GM13976 (cell line): ENCODE results near the gene LGALS9C.
"Not testable (repeated sequence)": the region's sequence is repeated elsewhere in the genome, so short reads cannot be mapped to it uniquely, and the experiment has no call there.

Experiments
- DNase-seq: peaks from one replicate; pipeline ENCODE4 v3.0.0; 2012; ENCODE audit warnings: low spot score
- in situ Hi-C: fragments of 300-500 bp; cut with MboI; formaldehyde crosslinking; loops from one replicate; pipeline ENCODE4 v1.12.0; 2022; ENCODE audit warnings: low sequenced_read_pairs, mixed read lengths, inconsistent platforms; ENCODE audit not compliant: unreplicated experiment

LGALS9C gene

DNA sequence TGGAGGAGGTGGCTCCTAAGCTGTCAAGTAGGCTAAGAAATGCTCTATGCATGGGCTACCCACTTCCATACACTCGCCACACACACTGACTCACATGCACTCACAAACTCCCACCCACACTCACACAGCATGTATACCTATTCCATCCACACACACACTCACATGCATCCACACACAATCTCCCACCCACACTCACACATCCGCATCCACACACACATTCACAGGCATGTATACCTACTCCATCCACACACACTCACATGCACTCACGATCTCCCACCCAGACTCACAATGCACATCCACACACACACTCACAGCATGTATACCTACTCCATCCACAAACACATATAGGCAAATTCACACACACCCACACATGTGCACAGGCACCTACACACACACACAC lies 32.1 kb downstream of the LGALS9C start:
- DNase-seq: not testable (repeated sequence)

DNA sequence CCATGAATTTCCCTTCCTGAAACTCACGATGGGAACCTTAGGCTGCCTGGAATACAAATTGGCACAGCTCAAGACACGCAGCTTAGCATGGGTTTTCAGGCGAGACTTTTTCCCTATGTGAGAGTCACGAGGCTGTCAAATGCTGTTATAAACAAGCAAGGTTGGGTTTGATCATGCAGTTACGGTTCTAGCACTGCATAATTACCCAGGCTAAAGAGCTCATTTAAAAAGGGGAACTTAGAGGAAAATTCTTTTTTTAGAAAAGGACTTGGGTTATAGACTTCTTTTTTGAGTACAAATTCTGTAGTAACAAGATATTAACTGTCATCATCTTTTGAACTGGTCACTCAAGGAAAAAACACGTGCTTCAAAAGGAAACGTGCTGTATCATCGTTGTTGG lies 44.5 kb downstream of the LGALS9C start:
- DNase-seq, in situ Hi-C loops: not testable (repeated sequence)

More for the DNA sequence above, 32.1 kb downstream of the LGALS9C start:
- in situ Hi-C loops: not testable (repeated sequence)

DNA sequence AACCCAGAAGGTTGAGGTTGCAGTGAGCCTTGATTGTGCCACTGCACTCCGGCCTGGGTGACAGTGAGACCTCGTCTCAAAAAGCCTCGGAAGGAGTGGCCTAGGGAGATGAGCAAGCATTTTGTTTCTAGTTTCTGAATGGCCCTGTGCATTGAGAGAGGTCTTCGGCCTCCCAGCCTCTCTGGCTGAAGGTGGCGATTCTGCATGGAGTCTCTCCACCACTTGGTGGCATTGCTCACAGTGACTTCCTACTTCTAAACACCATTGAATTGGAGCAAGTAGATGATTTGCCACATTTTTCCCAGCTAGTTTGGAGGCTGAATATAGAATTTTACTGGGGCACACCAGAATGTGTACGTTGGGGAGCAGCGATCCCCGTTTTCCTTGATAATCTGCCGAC lies 48.4 kb downstream of the LGALS9C start:
- DNase-seq, in situ Hi-C loops: not testable (repeated sequence)

DNA sequence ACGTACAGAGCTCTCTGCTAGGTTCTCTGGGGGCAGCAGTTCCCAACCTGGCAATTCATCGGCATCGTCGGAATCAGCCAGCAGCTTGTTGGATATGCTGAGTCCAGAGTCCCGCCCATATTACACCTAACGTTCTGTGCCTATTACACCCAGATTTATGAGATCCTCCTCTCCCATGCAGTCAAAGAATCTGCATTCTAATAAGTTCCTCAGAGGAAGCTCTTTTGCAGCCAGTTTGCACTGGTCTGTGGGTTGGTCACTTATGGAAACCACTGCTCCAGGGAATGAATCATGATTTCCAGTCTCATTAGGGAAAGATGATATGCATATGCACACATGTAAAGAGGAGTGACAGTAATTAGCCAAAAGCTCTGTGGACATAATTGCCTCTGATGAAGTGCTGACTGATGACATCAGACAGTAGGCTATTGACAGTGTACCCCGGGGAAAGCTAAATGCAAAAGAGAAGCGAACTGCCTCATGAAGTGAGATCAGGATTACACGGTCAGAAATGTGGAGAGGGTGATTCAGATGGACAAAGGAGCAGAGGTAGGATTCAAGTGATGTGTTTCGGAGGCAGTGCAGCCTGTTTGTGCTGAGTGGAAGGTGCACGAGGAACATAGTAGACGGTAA lies 49.7 kb downstream of the LGALS9C start:
- in situ Hi-C loops: not testable (repeated sequence)

GRCh38 chr17:18527354-18527753 lies 50.8 kb downstream of the LGALS9C start:
- DNase-seq, in situ Hi-C loops: not testable (repeated sequence)

More for the DNA sequence above, 49.7 kb downstream of the LGALS9C start:
- DNase-seq: not testable (repeated sequence)

DNA sequence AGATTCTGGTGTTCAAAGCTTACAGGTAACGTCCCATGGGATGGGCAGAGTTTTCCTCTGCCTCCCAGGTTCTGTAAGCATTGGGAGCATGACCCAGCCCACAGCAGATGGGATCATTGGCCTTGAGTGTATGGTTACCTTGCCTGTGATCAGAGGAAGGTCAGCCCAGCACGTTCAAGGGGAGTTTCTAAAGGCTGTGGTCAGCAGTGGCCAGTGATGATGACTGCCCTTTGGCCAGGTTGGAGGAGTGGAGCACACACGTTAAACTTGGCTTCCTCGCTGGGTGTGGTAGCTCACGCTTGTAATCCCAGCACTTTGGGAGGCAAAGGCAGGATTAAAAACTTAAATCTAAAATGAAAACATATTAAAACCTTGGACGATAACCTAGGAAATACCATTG lies 51.8 kb downstream of the LGALS9C start:
- in situ Hi-C loops, DNase-seq: not testable (repeated sequence)

GRCh38 chr17:18528899-18529500 lies 52.4 kb downstream of the LGALS9C start:
- in situ Hi-C loops, DNase-seq: not testable (repeated sequence)

- DNase-seq, in situ Hi-C loops: not testable (repeated sequence)
These were observed 53.8 kb downstream of the LGALS9C start for GRCh38 chr17:18530405-18530804.

- DNase-seq, in situ Hi-C loops: not testable (repeated sequence)
These were observed 65.6 kb downstream of the LGALS9C start for GRCh38 chr17:18542234-18542633.

GRCh38 chr17:18542907-18543306 lies 66.3 kb downstream of the LGALS9C start:
- in situ Hi-C loops, DNase-seq: not testable (repeated sequence)
